Caco-2 (cell line): ENCODE data around the gene BRD7. TPM values are rescaled to one million over a fixed set of nuclear protein-coding genes. Genes with fewer than 3 reads are reported as not detected.

Experiments used
- BruUV-seq: library from RNA; stranded (reverse); fragments of 400-500 nt; replicated peaks from 2 replicates; lab custom pipeline; 2021; lab: Mats Ljungman, UMichigan
- CTCF ChIA-PET: fragments of 300-600 bp; sonication (Branson Sonifier 250); formaldehyde crosslinking; loops from one replicate; lab custom pipeline; 2022; ENCODE audit warnings: antibody characterized with exemption; lab: Charles Lee
- POLR2A ChIA-PET: fragments of 300-600 bp; sonication (Branson Sonifier 250); formaldehyde crosslinking; loops from one replicate; lab custom pipeline; 2022; ENCODE audit warnings: antibody characterized with exemption; lab: Charles Lee
- DNase-seq, 2 experiments: peaks; one replicate each; pipeline versions ENCODE4 v3.0.0 to v3.0.0-alpha.2; 2020 to 2022
- H3K27me3 ChIP-seq: replicated peaks from 2 replicates; pipeline ENCODE4 v1.6.0; 2011; ENCODE audit warnings: low read length; ENCODE audit not compliant: control insufficient read depth, insufficient read depth
- H3K36me3 ChIP-seq: 2 replicates; pipeline ENCODE4 v1.5.1; 2011; ENCODE audit warnings: low read length; ENCODE audit not compliant: control insufficient read depth, insufficient read depth
- H3K4me1 ChIP-seq: fragments of 250-450 bp; sonication (Bioruptor Pico); 2 replicates; pipeline ENCODE4 v1.5.1; 2020; ENCODE audit warnings: mild to moderate bottlenecking
- H3K4me3 ChIP-seq: 2 replicates; pipeline ENCODE4 v1.5.1; 2011; ENCODE audit warnings: low read depth, mild to moderate bottlenecking, control low read depth, low read length
- H3K9me3 ChIP-seq: fragments of 250-450 bp; sonication (Bioruptor Pico); 2 replicates; pipeline ENCODE4 v1.5.1; 2020; ENCODE audit warnings: mild to moderate bottlenecking, moderate library complexity
- H3K27ac Mint-ChIP-seq: one replicate; pipeline ENCODE4 v1.8.0; 2022; ENCODE audit warnings: mixed read lengths; ENCODE audit not compliant: unreplicated experiment
- H3K27me3 Mint-ChIP-seq: one replicate; pipeline ENCODE4 v1.8.0; 2022; ENCODE audit warnings: mixed read lengths; ENCODE audit not compliant: insufficient read depth, unreplicated experiment
- H3K36me3 Mint-ChIP-seq: one replicate; pipeline ENCODE4 v1.8.0; 2022; ENCODE audit warnings: mild to moderate bottlenecking, mixed read lengths; ENCODE audit not compliant: insufficient read depth, unreplicated experiment
- H3K4me1 Mint-ChIP-seq: one replicate; pipeline ENCODE4 v1.8.0; 2022; ENCODE audit warnings: low read depth, mixed read lengths; ENCODE audit not compliant: unreplicated experiment
- H3K4me3 Mint-ChIP-seq: one replicate; pipeline ENCODE4 v1.8.0; 2022; ENCODE audit warnings: mild to moderate bottlenecking, moderate library complexity, mixed read lengths; ENCODE audit not compliant: unreplicated experiment
- H3K9me3 Mint-ChIP-seq: one replicate; pipeline ENCODE4 v1.8.0; 2022; ENCODE audit warnings: mixed read lengths; ENCODE audit not compliant: unreplicated experiment
- CTCF ChIP-seq, 2 experiments: fragments of 200-600 bp in 1 of 2; IDR thresholded peaks; 1 replicate in 1 of 2; 2 replicates in 1 of 2; pipeline versions ENCODE4 v1.5.1 to v1.8.0; 2011 to 2022; ENCODE audit warnings: antibody characterized with exemption in 1 of 2, control low read depth in 1 of 2, inconsistent platforms in 1 of 2, low read depth in 1 of 2, low read length in 1 of 2, mild to moderate bottlenecking in 1 of 2, moderate library complexity in 1 of 2; ENCODE audit not compliant: insufficient read depth in 1 of 2, severe bottlenecking in 1 of 2, unreplicated experiment in 1 of 2
- intact Hi-C: fragments of 100-400 bp; cut with micrococcal nuclease; formaldehyde crosslinking; loops from one replicate; pipeline ENCODE4 v1.10.0; 2022; ENCODE audit not compliant: unreplicated experiment
- total RNA-seq: library from RNA; stranded (reverse); gene quantifications from 2 replicates; pipeline ENCODE4 v1.2.3, GENCODE V29; 2022

The BRD7 gene
- total RNA-seq, 1 experiment from 2014 or later: 170 TPM

DNA sequence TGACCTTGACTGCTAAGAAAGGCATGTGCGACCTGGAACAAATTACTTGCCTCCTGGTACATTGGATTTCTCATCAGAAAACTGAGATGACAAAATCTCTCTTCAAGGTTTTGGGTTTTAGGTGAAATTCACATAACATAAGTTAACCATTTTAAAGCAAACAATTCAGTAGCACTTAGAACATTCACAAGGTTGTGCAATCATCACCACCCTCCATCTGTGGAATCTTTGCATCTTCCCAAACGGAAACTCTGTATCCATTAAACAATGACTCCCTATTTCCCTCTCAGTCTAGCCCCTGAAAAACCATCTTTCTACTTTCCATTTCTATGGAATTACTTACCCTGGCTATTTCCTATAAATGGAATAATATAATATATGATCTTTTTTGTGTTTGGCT lies 42.2 kb upstream of the BRD7 start:
- Mint-ChIP-seq H3K4me3 (no peak overlapping the region), H3K4me1 (no peaks in the 10 kb centered on the region), H3K36me3 (no peaks in the 10 kb centered on the region), H3K27me3 (peaks cover 3% of the 10 kb centered on the region), H3K9me3 (peaks cover 37% of the 10 kb centered on the region), H3K27ac (no peak overlapping the region)
- ChIA-PET CTCF (no interaction called here), POLR2A (no interaction called here)
- H3K9me3 ChIP-seq: peaks cover 15% of the 10 kb centered on the region
- H3K36me3 ChIP-seq: no peaks in the 10 kb centered on the region
- BruUV-seq: no TSS peak
- no peak for DNase-seq
- no peaks in the 10 kb centered on the region for H3K27me3 ChIP-seq
- no peaks in the 10 kb centered on the region for H3K4me1 ChIP-seq
- H3K4me3 ChIP-seq: no peak overlapping the region
- TF ChIP-seq CTCF (IDR thresholded peaks at IDR 0.05; ENCODE audit: insufficient read depth in 1 of 2, low read depth in 1 of 2, low read length in 1 of 2, severe bottlenecking in 1 of 2, unreplicated experiment in 1 of 2): no peak
- intact Hi-C loops: no loop called here

DNA sequence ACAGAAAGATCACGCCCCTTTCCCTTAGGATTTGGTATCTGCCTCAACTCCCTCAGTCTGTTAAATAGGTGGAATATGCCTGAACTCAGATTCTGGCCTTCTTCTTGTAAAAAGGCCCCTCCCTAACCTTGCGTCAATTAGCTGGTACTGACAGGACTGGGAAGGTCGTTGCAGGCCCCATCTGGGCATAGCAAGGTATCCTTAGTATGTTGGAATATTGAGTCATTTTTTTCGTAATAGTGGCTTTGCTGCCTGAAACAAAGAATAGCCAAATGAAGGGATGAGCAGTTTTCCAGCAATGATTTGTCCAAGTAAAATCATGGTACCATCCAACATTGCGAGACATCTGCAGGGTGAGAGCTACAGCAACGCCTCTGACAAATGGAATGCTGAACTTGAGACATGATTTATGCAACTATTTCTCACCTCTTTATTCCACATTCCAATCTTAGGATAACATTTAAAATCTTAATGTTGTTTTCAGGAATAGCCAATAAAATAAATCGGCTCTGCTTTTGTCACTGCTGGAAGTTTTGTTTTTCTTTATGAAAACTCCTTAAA lies 39.3 kb upstream of the BRD7 start:
- Mint-ChIP-seq H3K4me1 (no peaks in the 10 kb centered on the region), H3K4me3 (no peak overlapping the region), H3K9me3 (peaks cover 18% of the 10 kb centered on the region), H3K36me3 (no peaks in the 10 kb centered on the region), H3K27me3 (no peaks in the 10 kb centered on the region), H3K27ac (no peak overlapping the region)
- no peak for TF ChIP-seq CTCF (IDR thresholded peaks at IDR 0.05; ENCODE audit: insufficient read depth in 1 of 2, low read depth in 1 of 2, low read length in 1 of 2, severe bottlenecking in 1 of 2, unreplicated experiment in 1 of 2)
- Histone ChIP-seq H3K36me3 (no peaks in the 10 kb centered on the region), H3K4me1 (no peaks in the 10 kb centered on the region), H3K4me3 (no peak overlapping the region), H3K27me3 (no peaks in the 10 kb centered on the region; the same call in 1 of the 2 replicates), H3K9me3 (peaks cover 11% of the 10 kb centered on the region; the same call in 1 of the 2 replicates)
- intact Hi-C loops: no loop called here
- no TSS peak for BruUV-seq
- no peak for DNase-seq
- POLR2A ChIA-PET: no interaction called here
- CTCF ChIA-PET: no interaction called here

GRCh38 chr16:50407351-50407750 lies 38.6 kb upstream of the BRD7 start:
- H3K27me3 ChIP-seq: no peaks in the 10 kb centered on the region; the same call in 1 of the 2 replicates
- no peak for TF ChIP-seq CTCF (IDR thresholded peaks at IDR 0.05; ENCODE audit: insufficient read depth in 1 of 2, low read depth in 1 of 2, low read length in 1 of 2, severe bottlenecking in 1 of 2, unreplicated experiment in 1 of 2)
- no peak overlapping the region for H3K4me3 ChIP-seq
- CTCF ChIA-PET: no interaction called here
- Mint-ChIP-seq H3K27ac (no peak overlapping the region), H3K4me3 (no peak overlapping the region), H3K27me3 (no peaks in the 10 kb centered on the region), H3K4me1 (no peaks in the 10 kb centered on the region), H3K36me3 (no peaks in the 10 kb centered on the region), H3K9me3 (peaks cover 18% of the 10 kb centered on the region)
- POLR2A ChIA-PET: no interaction called here
- no TSS peak for BruUV-seq
- no peak for DNase-seq
- no peaks in the 10 kb centered on the region for H3K4me1 ChIP-seq
- no peaks in the 10 kb centered on the region for H3K36me3 ChIP-seq
- intact Hi-C loops: no loop called here
- peaks cover 6% of the 10 kb centered on the region; the same call in 1 of the 2 replicates for H3K9me3 ChIP-seq
